G401 (cell line): Measurements from ENCODE around the gene ADAMTSL1. TPM values are rescaled to one million over a fixed set of nuclear protein-coding genes. Genes with fewer than 3 reads are reported as not detected.

Source experiments
- DNase-seq: peaks from one replicate; pipeline ENCODE4 v3.0.0-alpha.2; 2015; ENCODE audit warnings: low spot score
- in situ Hi-C: cut with HindIII; loops from 2 replicates; pipeline ENCODE4 v1.10.0; 2016; ENCODE audit warnings: low sequenced_read_pairs, mixed read lengths
- total RNA-seq: library from RNA; depleted of rRNA; stranded (reverse); fragments of >200 nt; shearing (Covaris generic); gene quantifications from 2 replicates; pipeline ENCODE4 v1.2.3, GENCODE V29; 2014

The ADAMTSL1 gene
- total RNA-seq, 1 experiment from 2014 or later = not detected

DNA sequence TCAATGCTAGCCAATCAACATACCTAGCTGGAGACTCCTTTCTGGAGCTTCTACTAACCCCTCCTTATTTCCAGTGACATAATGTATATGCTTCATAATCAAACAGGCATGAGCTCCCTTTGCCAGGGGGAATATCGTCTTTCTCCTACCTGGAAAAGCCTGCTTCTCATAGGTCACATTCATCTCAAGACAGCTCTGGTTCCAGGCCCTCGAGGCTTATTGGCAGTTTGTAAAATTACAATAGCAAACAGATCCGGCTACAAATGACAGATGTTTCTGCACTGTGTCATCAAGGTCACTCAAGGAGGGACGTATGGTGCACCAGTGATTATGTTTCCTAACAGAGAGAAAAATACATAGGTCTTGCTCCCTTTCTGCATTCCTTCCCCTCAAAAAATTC is 419.1 kb downstream of the ADAMTSL1 start:
- no peak for DNase-seq
- in situ Hi-C loops = no loop called here

DNA sequence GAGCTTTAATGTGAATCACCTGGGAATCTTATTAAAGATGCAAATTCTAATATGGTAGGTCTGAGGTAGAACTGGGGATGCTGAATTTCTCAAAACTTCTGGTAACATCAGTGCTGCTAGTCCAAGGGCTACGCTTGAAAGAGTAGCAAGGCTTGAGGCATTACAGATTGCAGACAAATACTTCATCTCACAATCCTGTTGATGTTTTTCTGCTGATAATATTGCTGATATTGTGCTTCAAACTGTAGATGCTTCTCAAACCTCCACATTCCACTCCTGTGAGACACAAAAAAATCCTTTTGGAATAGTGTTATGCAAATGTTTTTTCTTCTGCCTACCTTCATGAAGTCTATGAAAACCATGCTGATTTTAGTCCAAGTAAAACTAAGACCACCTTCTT is 419.5 kb downstream of the ADAMTSL1 start:
- DNase-seq = no peak
- in situ Hi-C loops = no loop called here

DNA sequence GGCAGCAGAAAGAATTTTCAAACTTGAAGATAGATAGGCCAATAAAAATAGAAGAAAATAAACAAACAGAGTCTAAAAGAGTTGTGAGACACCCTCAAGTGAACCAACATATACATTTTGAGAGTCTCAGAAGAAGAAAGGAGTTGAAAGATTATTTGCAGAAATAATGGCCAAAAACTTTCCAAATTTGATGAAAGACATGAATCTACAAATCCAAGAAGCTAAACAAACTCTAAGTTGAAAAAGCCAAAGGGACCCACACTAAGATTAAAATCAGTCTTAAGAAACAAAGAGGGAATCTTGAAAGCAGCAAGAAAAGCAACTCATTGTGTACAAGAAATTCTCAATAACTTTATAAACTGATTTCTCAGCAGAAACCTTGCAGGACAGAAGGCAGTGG is 422.1 kb downstream of the ADAMTSL1 start:
- no peak for DNase-seq
- in situ Hi-C loops = no loop called here

DNA sequence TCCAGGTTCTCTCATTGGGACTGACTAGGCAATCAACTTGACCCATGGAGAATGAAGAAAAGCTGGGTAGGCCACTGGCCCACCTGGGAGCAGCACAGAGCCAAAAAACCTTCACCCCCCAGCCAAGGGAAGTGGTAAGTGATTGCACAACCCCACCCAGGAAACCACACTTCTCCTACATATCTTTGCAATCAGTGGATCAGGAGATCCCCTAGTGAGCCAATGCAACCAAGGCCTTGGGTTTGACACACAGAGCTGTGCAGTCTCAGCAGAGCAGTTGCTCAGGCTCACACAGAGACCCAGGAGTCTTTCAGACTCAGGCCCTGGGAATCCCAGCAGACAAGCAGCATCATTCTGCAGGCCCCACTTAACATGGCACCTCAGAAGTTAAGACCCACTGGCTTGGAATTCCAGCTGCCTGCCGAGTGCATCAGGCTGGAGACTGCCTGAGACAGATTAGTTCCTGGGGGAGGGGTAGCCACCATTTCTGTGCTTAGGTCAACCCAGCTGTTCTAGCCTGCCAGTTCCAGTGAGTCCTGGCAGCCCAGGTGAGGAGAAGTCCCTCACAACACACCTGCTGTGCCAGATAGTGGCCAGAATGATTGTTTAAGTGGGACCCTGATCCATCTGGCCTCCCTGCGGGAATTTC is 422.7 kb downstream of the ADAMTSL1 start:
- DNase-seq = no peak
- in situ Hi-C loops = no loop called here

DNA sequence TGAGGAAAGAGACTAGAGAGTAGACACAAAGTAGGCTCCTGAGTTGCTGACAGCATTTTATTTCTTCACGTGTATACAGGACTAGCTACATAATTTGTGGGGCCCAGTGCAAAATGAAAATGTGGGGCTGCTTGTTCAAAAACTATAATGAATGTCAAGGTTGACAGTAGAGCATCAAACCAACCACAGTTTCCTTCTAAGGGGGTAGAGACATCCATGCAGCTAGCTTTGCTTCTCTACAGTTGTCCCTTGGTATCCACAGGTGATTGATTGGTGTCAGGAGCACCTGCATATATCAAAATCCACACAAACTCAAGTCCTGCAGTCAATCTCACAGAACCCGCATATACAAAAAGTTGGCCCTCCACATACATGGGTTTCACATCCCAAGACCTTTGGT is 429.5 kb downstream of the ADAMTSL1 start:
- in situ Hi-C loops = no loop called here
- DNase-seq = no peak

GRCh38 chr9:18905028-18905882 is 431.3 kb downstream of the ADAMTSL1 start:
- in situ Hi-C loops = no loop called here
- no peak for DNase-seq

- in situ Hi-C loops = no loop called here
- DNase-seq = no peak
Measured at GRCh38 chr9:18905883-18906629, 432.1 kb downstream of the ADAMTSL1 start.

DNA sequence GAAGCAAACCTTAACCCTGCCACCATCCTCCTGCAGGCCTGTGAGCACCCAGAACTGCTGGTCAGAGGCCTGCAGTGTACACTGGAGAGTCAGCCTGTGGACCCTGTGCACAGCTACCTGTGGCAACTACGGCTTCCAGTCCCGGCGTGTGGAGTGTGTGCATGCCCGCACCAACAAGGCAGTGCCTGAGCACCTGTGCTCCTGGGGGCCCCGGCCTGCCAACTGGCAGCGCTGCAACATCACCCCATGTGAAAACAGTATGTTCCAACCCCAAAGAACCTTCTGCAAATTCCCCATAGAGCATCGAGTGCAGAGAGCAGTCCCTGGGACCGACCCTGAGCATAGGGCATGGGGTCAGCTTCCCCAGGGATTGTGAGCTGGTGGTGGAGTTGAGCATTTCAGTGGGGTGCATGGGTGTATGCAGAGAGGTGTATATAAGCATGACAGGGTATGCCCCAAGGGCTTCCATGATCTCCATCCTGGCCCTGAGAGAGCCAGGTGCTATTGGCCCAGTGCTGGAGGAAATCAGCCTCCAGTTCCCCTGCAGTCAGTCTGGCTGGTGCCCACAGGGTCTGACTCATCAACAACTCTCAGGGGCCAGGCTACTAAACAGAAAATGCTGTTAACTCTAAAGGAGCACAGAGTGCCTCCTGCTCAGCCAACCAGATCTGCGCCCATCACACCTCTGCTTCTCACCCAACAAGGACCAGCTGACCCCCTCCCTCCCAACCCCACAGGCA is 432.9 kb downstream of the ADAMTSL1 start:
- DNase-seq = peak; percentile 12
- in situ Hi-C loops = no loop called here

DNA sequence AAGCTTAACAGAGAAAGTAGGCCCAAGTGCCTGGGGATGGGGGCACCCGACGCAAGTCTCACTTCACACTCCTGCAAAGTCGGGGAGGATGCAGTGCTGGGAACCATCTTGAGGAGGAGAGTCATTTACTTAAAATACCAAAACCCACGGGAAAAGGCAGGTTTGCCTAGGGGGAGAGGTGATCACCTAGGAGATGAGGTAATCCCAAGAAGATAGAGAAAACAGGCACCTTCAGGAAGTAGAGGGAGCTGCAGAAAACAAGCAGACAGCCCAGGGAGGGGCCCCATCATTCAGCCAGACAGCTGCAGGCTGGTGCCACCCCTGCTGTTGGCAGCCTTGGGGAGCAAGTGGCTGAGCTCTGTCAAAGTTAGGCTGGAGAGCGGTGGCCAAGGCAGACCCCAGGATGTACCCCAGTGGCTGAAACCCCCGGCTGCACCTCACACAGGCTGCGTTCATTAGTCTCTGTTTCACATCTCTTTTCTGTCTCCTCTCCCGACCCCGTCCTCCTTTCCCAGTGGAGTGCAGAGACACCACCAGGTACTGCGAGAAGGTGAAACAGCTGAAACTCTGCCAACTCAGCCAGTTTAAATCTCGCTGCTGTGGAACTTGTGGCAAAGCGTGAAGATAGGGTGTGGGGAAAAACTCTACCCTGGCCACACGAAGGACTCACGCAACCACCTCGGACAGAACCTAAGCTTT is 434.1 kb downstream of the ADAMTSL1 start:
- in situ Hi-C loops = no loop called here
- no peak for DNase-seq

DNA sequence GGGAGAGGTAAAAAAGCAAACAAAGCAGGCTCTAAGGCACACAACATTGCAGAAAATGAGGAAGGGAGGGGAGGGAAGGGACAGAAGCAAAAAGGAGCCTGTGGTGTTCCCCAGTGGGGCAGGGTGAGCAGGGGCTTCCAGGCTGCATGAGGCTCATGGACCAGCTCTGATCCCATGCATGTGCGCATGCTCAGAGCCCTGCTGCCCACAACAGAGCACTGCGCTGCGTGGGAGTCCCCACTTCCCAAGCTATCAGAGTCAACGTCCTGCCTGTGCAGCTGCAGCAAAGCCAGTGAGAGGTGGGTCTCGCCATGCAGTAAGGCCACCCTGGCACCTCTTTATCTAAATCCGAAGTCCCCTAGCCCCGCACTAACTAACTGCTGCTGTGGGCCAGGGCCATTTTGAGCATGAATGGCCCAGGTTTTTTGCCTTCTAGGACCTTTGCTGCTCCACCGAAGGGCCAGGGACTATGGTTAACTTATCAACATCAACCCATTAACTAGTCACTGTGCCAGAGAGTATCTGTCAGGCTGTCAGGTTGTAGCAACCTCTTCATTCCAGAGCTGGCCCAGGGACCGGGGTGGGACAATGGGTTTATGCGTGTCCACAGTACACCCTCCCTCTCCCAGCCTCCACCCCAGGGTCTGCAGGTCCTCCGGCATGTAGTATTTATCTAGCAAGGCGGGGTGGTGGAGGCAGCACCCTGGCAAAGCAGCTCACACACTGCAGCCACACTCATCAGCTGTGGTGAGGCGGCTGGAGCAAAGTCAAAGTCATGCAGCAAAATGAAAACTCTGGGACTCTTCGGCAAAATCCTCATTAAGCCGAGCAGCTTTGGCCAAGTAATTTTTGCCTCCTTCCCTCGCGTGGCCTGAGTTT is 435.4 kb downstream of the ADAMTSL1 start:
- DNase-seq = no peak
- in situ Hi-C loops = no loop called here

GRCh38 chr9:18910435-18910834 is 436.5 kb downstream of the ADAMTSL1 start:
- in situ Hi-C loops = no loop called here
- no peak for DNase-seq

DNA sequence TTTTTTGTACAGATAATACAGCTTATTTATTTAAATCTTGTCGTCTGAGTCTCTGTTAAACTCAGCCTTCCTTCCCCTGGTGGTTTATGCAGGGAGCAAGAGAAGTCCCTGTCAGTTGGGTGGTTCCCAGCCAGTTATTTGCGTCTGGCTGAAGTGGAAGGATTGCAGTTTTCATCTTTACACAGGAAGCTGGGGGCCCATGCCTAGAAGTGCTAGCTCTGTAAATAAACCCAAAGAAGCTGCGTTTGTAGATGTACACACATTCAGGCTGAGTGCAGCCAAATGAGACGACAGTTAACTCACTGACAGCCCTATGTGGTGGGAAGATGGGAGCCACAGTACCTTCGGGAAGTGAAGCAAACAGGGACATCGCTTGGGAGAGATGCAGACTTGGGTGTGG is 437.0 kb downstream of the ADAMTSL1 start:
- in situ Hi-C loops = no loop called here
- no peak for DNase-seq

GRCh38 chr9:18911714-18912342 is 437.9 kb downstream of the ADAMTSL1 start:
- DNase-seq = no peak
- in situ Hi-C loops = no loop called here

DNA sequence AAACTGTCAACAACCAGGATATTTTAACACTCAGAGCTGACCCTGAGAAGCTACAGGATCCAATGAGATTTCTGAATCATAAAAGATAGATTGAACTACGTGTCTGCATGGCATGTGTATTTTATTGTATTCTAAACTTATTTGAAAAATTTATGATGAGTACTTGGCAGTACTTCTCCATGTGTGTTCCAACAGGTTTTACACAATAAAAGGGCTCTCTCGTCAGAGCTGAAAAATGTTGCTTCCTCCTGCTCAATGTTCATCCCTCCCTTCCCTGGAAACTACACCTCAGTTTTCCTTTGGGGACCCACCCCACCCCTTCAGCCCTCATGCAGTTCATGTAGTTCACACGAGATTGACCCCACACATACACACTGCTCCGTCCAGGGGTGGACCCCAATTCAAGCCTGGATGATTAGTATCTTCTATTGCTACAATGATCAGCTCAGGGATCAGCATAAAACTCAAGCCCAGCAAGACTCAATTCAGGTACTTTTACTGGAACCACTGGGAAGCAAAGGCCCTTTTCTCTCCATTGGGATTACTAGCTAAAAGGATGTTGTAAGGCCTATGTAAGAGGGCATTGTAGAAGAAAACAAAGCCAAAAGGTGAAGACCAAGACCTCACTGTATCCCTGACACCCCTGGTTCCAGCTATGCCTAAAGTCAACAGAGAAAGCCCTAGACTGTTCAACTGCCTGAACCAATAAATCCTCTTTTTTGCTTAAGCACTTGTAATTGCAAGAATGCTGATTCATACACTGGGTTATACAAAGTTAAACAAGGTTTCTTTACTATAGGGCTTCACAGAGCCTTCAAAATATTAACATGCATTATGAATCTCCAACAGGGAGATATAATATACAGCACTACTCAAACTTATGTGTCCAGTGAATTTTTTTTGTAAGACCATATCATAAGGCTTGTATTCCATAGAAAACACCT is 446.5 kb downstream of the ADAMTSL1 start:
- no peak for DNase-seq
- in situ Hi-C loops = no loop called here

DNA sequence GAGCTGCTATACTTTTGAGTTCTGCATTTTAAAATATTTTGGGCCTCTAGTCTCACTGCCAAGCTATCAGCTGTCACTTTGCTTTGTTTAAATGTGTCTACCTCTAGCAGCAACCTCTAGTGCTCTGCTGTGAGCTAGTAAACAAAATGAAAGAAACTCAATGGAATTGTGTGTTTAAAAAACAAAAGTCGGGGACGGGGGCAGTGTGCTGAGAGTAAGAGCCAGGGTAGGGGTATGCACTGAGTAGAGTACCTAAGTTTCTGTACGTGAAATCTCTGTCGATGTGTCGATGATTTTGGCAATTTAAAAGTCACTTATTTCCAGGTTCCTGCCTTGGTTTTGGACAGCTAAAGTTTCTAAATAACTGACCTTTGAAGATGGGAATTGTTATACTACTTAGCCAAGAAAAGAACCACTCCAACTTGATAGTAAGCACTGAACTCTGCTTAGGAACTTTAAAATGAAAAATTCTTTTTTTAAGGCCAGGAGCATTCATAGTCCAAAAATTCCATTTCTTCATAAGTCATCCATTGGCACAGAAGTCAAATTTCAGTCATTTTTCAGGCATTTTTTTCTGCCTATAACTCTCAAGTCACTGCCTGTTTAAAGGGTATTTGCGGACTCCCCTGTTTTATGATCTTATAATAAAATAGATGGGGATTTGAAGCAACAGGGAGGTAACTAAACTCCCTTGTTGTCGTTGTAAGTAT is 447.6 kb downstream of the ADAMTSL1 start:
- in situ Hi-C loops = no loop called here
- no peak for DNase-seq
